ENCODE results near the gene SLCO4A1.

- TF ChIP-seq, protein P1, sequence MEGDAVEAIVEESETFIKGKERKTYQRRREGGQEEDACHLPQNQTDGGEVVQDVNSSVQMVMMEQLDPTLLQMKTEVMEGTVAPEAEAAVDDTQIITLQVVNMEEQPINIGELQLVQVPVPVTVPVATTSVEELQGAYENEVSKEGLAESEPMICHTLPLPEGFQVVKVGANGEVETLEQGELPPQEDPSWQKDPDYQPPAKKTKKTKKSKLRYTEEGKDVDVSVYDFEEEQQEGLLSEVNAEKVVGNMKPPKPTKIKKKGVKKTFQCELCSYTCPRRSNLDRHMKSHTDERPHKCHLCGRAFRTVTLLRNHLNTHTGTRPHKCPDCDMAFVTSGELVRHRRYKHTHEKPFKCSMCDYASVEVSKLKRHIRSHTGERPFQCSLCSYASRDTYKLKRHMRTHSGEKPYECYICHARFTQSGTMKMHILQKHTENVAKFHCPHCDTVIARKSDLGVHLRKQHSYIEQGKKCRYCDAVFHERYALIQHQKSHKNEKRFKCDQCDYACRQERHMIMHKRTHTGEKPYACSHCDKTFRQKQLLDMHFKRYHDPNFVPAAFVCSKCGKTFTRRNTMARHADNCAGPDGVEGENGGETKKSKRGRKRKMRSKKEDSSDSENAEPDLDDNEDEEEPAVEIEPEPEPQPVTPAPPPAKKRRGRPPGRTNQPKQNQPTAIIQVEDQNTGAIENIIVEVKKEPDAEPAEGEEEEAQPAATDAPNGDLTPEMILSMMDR (IDR thresholded peaks at IDR 0.05), result no peak
- no peak for TF ChIP-seq POLR2A (IDR thresholded peaks at IDR 0.05)
Observed at GRCh38 chr20:62648318-62648995, 6.2 kb downstream of the SLCO4A1 start.
